DMS53 (cell line): Measurements from ENCODE around the gene POMGNT1.

ENCODE experiments used
- DNase-seq: peaks from one replicate; lab custom pipeline; 2025; lab: John Stamatoyannopoulos, UW

Gene POMGNT1

GRCh38 chr1:46210561-46210960 lies 12.3 kb upstream of the POMGNT1 start:
- DNase-seq: no peak

- no peak for DNase-seq
Observed at GRCh38 chr1:46206399-46206798, 8.2 kb upstream of the POMGNT1 start.

- DNase-seq: no peak
Observed at GRCh38 chr1:46205791-46206190, 7.6 kb upstream of the POMGNT1 start.

GRCh38 chr1:46205141-46205540 lies 6.9 kb upstream of the POMGNT1 start:
- no peak for DNase-seq

- DNase-seq: no peak
Observed at GRCh38 chr1:46204406-46204742, 6.1 kb upstream of the POMGNT1 start.

- DNase-seq: no peak
Observed at GRCh38 chr1:46203738-46204405, 5.6 kb upstream of the POMGNT1 start.

GRCh38 chr1:46199233-46199749 lies 1.1 kb upstream of the POMGNT1 start:
- DNase-seq: no peak

GRCh38 chr1:46197560-46197963 lies 672 bp downstream of the POMGNT1 start:
- no peak for DNase-seq

- DNase-seq: no peak
Observed at GRCh38 chr1:46196609-46197008, 1.6 kb downstream of the POMGNT1 start.

- no peak for DNase-seq
Observed at GRCh38 chr1:46194641-46195193, 3.5 kb downstream of the POMGNT1 start.

GRCh38 chr1:46193984-46194570 lies 4.2 kb downstream of the POMGNT1 start:
- DNase-seq: no peak

- no peak for DNase-seq
Observed at GRCh38 chr1:46193285-46193684, 4.9 kb downstream of the POMGNT1 start.

GRCh38 chr1:46192171-46192570 lies 6.1 kb downstream of the POMGNT1 start:
- no peak for DNase-seq

GRCh38 chr1:46191033-46191701 lies 7.1 kb downstream of the POMGNT1 start:
- no peak for DNase-seq

- no peak for DNase-seq
Observed at GRCh38 chr1:46190539-46190938, 7.7 kb downstream of the POMGNT1 start.

GRCh38 chr1:46188295-46189030 lies 9.8 kb downstream of the POMGNT1 start:
- no peak for DNase-seq

GRCh38 chr1:46187106-46187869 lies 10.9 kb downstream of the POMGNT1 start:
- DNase-seq: no peak

GRCh38 chr1:46186076-46186475 lies 12.2 kb downstream of the POMGNT1 start:
- no peak for DNase-seq

GRCh38 chr1:46184920-46185658 lies 13.1 kb downstream of the POMGNT1 start:
- no peak for DNase-seq

GRCh38 chr1:46183926-46184557 lies 14.2 kb downstream of the POMGNT1 start:
- DNase-seq: no peak
